Thyroid gland (tissue), 4 donors: ENCODE results near the gene POU2AF2. TPM values are rescaled to one million over a fixed set of nuclear protein-coding genes. Genes with fewer than 3 reads are reported as not detected.

Experiments used
- DNase-seq, 2 donors: peaks; one replicate each; pipeline ENCODE4 v3.0.0-alpha.2; 2019
- H3K27ac ChIP-seq, 3 donors: fragments of 200-600 bp; sonication (generic); 1 replicate in 2 of 3; 2 replicates in 1 of 3; pipeline ENCODE4 v1.5.1; 2016 to 2019; ENCODE audit warnings: mild to moderate bottlenecking in 1 of 3, moderate library complexity in 1 of 3
- H3K27me3 ChIP-seq: fragments of 200-600 bp; sonication (generic); one replicate; pipeline ENCODE4 v1.5.1; 2019
- H3K36me3 ChIP-seq, 2 donors: fragments of 200-600 bp; sonication (generic); one replicate each; pipeline ENCODE4 v1.5.1; 2016 to 2019
- H3K4me1 ChIP-seq, 2 donors: fragments of 200-600 bp; sonication (generic); one replicate each; pipeline ENCODE4 v1.5.1; 2017 to 2019
- H3K4me3 ChIP-seq, 3 donors: fragments of 200-600 bp; sonication (generic); replicated peaks in 1 of 3; 1 replicate in 2 of 3; 2 replicates in 1 of 3; pipeline ENCODE4 v1.5.1; 2016; ENCODE audit warnings: mild to moderate bottlenecking in 1 of 3
- H3K9me3 ChIP-seq: fragments of 200-600 bp; sonication (generic); one replicate; pipeline ENCODE4 v1.5.1; 2017
- CTCF ChIP-seq, 6 experiments: fragments of 200-600 bp in 3 of 6; fragments of 450-650 bp in 3 of 6; sonication (generic) in 3 of 6; IDR thresholded peaks; one replicate each; pipeline ENCODE4 v1.5.1; 2016 to 2019; ENCODE audit warnings: antibody characterized with exemption in 6 of 6, mild to moderate bottlenecking in 2 of 6, inconsistent platforms in 1 of 6, moderate library complexity in 1 of 6
- POLR2A ChIP-seq, 2 donors: fragments of 450-650 bp; IDR thresholded peaks; one replicate each; pipeline ENCODE4 v1.6.1; 2017; ENCODE audit warnings: antibody characterized with exemption in 2 of 2, mild to moderate bottlenecking in 2 of 2, moderate library complexity in 1 of 2
- WGBS, 2 donors: methylation state at CpG; one replicate each; pipeline ENCODE4 v1.1.5; 2017; 5-methylcytosine and 5-hydroxymethylcytosine counted together
- intact Hi-C: fragments of 100-400 bp; cut with DNase I; formaldehyde crosslinking; loops from one replicate; pipeline ENCODE4 v1.15.1; 2023
- total RNA-seq, 4 donors: library from RNA; depleted of rRNA; stranded (reverse); fragments of >200 nt; gene quantifications; one replicate each; pipeline ENCODE4 v1.2.3, GENCODE V29; 2016

The POU2AF2 gene
- total RNA-seq, 4 donors from 2014 or later = not detected

GRCh38 chr11:111296196-111296595, 50.7 kb downstream of the POU2AF2 start:
- 44 to 50% methylated on average over 3 of the region's 3 CpGs for WGBS, 2 donors
- Histone ChIP-seq H3K27me3 (no peaks in the 10 kb centered on the region), H3K36me3 (no peaks in the 10 kb centered on the region), H3K27ac (peak overlapping the region in 1 of 3 donors; percentile 31), H3K9me3 (no peaks in the 10 kb centered on the region), H3K4me3 (no peak overlapping the region), H3K4me1 (peaks cover 20 to 24% of the 10 kb centered on the region in 2 donors)
- intact Hi-C loops = loop anchor here (5.0 kb wide), 1 partner anchor 131 kb away; no protein-coding TSS in a partner anchor
- TF ChIP-seq POLR2A (IDR thresholded peaks at IDR 0.05) (no peak), CTCF (IDR thresholded peaks at IDR 0.05) (no peak)
- peak; percentile 43 to 57 for DNase-seq

- H3K27ac ChIP-seq = no peak overlapping the region
- intact Hi-C loops = loop anchor here (5.0 kb wide), 1 partner anchor 130 kb away; no protein-coding TSS in a partner anchor
Measured at GRCh38 chr11:111297696-111298095, 52.2 kb downstream of the POU2AF2 start.

DNA sequence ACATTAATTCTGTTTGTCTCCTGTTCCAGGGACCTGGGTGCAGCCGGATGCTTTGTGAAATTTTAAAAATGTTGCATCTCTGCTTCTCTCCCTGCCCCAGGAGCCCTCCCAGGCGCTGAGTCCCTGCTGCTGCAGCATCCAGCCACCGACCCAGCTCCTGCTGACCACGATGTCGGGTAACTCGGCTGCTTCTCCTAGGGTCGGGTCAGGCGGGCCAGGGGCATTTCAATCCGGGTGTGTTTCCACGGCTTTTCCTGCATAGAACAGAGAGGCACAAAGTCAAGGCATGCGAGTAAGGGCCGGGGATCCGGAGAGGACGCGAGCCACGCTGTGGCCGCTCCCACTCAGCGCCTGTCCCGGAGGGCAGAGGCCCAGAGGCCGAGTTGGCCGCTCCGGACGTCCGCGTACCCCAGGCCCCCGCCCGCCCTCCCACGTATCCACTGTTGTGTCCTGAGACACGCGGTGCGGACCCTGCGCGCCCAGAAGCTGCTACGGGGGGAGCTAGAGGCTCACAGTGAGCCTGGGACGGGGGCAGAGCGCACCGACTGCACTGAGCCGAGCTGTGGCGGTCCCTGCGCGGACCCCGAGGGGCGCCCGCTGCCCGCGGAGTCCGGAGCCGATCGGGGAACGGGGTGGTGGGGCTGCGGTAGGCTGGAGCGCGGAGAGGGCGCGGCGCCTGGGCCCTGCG, 53.0 kb downstream of the POU2AF2 start, which contains the start of gene POU2AF3:
Gene POU2AF3 (plus strand): TSS at position 134 of the 688 bp plus-strand sequence. CDS start 36 bp downstream, at position 170.
- intact Hi-C loops = loop anchor here (5.0 kb wide), 1 partner anchor 129 kb away; no protein-coding TSS in a partner anchor
- peak within 1 kb of the TSS; percentile 90 to 95 (median 91) for H3K27ac ChIP-seq
- TF ChIP-seq POLR2A (IDR thresholded peaks at IDR 0.05) (no peak), CTCF (IDR thresholded peaks at IDR 0.05) (no peak)
- peaks cover 41 to 46% of the 10 kb centered on the region in 2 donors for H3K4me1 ChIP-seq
- H3K36me3 ChIP-seq = no peaks in the 10 kb centered on the region
- H3K27me3 ChIP-seq = no peaks in the 10 kb centered on the region
- DNase-seq = peak in 1 of 2 donors; percentile 20
- peak within 1 kb of the TSS; percentile 55 to 66 (median 61) for H3K4me3 ChIP-seq
- no peaks in the 10 kb centered on the region for H3K9me3 ChIP-seq
- WGBS, 2 donors = 24 to 60% methylated on average over 8 to 19 of the region's 57 CpGs

More at GRCh38 chr11:111297696-111298095, 52.2 kb downstream of the POU2AF2 start:
- no peak for DNase-seq
- Histone ChIP-seq H3K4me3 (no peak overlapping the region), H3K4me1 (peaks cover 33 to 37% of the 10 kb centered on the region in 2 donors), H3K27me3 (no peaks in the 10 kb centered on the region), H3K9me3 (no peaks in the 10 kb centered on the region), H3K36me3 (no peaks in the 10 kb centered on the region)
- WGBS, 2 donors = 96 to 97% methylated on average over 8 to 10 of the region's 10 CpGs
- TF ChIP-seq POLR2A (IDR thresholded peaks at IDR 0.05) (no peak), CTCF (IDR thresholded peaks at IDR 0.05) (no peak)

GRCh38 chr11:111299101-111300026, 53.8 kb downstream of the POU2AF2 start:
- H3K4me3 ChIP-seq = peak overlapping the region; percentile 55 to 66 (median 61)
- DNase-seq = peak; percentile 85
- H3K27ac ChIP-seq = peak overlapping the region; percentile 90 to 95 (median 91)
- no peaks in the 10 kb centered on the region for H3K9me3 ChIP-seq
- peak in 1 of 2 donors; percentile 71 for TF ChIP-seq POLR2A (IDR thresholded peaks at IDR 0.05)
- peak; percentile 63 to 87 (median 77) for TF ChIP-seq CTCF (IDR thresholded peaks at IDR 0.05)
- WGBS, 2 donors = 2% methylated on average over 32 to 37 of the region's 77 CpGs
- no peaks in the 10 kb centered on the region for H3K36me3 ChIP-seq
- intact Hi-C loops = loop anchor here (5.0 kb wide), 2 partner anchors 118 to 128 kb away; no protein-coding TSS in a partner anchor
- peaks cover 44 to 49% of the 10 kb centered on the region in 2 donors for H3K4me1 ChIP-seq
- H3K27me3 ChIP-seq = no peaks in the 10 kb centered on the region
